DND-41 (cell line): Measurements from ENCODE around the gene RAET1E.

Experiments
- ATAC-seq: fragments of 200-7000 bp; cut with Tn5 transposase; 3 replicates; pipeline ENCODE4 v1.9.1; 2021; ENCODE audit warnings: low read depth; ENCODE audit not compliant: insufficient read depth
- DNase-seq: peaks from one replicate; pipeline ENCODE4 v3.0.0-alpha.2; 2020
- H2AFZ ChIP-seq: 2 replicates; pipeline ENCODE4 v1.6.0; 2012; ENCODE audit warnings: low read depth, low read length
- H3K27ac ChIP-seq: 2 replicates; pipeline ENCODE4 v1.5.1; 2012; ENCODE audit warnings: low read length, inconsistent platforms
- H3K27me3 ChIP-seq: fragments of 200-600 bp; sonication (generic); 2 replicates; pipeline ENCODE4 v1.6.0; 2012; ENCODE audit warnings: low read length, mild to moderate bottlenecking, inconsistent platforms; ENCODE audit not compliant: insufficient read depth, poor library complexity
- H3K36me3 ChIP-seq: 2 replicates; pipeline ENCODE4 v1.5.1; 2012; ENCODE audit warnings: low read length, inconsistent platforms; ENCODE audit not compliant: insufficient read depth
- H3K4me1 ChIP-seq: 2 replicates; pipeline ENCODE4 v1.5.1; 2012; ENCODE audit warnings: mild to moderate bottlenecking, low read length; ENCODE audit not compliant: insufficient read depth
- H3K4me2 ChIP-seq: 2 replicates; pipeline ENCODE4 v1.6.0; 2012; ENCODE audit warnings: mild to moderate bottlenecking, moderate library complexity, low read length, inconsistent platforms; ENCODE audit not compliant: insufficient read depth
- H3K4me3 ChIP-seq, 2 experiments: fragments of 200-600 bp in 1 of 2; shearing (Covaris generic) in 1 of 2; 2 replicates each; pipeline ENCODE4 v1.5.1; 2012 to 2016; ENCODE audit warnings: inconsistent platforms in 2 of 2, low read length in 2 of 2, mild to moderate bottlenecking in 2 of 2, low read depth in 1 of 2, moderate library complexity in 1 of 2
- H3K79me2 ChIP-seq: 2 replicates; pipeline ENCODE4 v1.6.0; 2012; ENCODE audit warnings: low read length, inconsistent platforms; ENCODE audit not compliant: insufficient read depth
- H3K9ac ChIP-seq: 2 replicates; pipeline ENCODE4 v1.6.0; 2012; ENCODE audit warnings: low read depth, mild to moderate bottlenecking, inconsistent platforms, low read length, moderate library complexity
- H3K9me3 ChIP-seq: 2 replicates; pipeline ENCODE4 v1.5.1; 2012; ENCODE audit warnings: low read length, moderate library complexity, mild to moderate bottlenecking, inconsistent platforms; ENCODE audit not compliant: insufficient read depth, severe bottlenecking
- H4K20me1 ChIP-seq: 2 replicates; pipeline ENCODE4 v1.6.0; 2012; ENCODE audit warnings: low read length; ENCODE audit not compliant: insufficient read depth
- EZH2 ChIP-seq: IDR thresholded peaks from 3 replicates; pipeline ENCODE4 v1.6.1; 2012; ENCODE audit warnings: borderline replicate concordance, low read depth, mild to moderate bottlenecking, moderate library complexity, low read length, inconsistent platforms; ENCODE audit not compliant: severe bottlenecking
- TF ChIP-seq, protein P1 (sequence below): IDR thresholded peaks from 2 replicates; pipeline ENCODE4 v1.5.1; 2012; ENCODE audit warnings: borderline replicate concordance, low read length, moderate library complexity, mild to moderate bottlenecking; ENCODE audit not compliant: poor library complexity, severe bottlenecking; ENCODE audit errors: extremely low read depth

Gene RAET1E

DNA sequence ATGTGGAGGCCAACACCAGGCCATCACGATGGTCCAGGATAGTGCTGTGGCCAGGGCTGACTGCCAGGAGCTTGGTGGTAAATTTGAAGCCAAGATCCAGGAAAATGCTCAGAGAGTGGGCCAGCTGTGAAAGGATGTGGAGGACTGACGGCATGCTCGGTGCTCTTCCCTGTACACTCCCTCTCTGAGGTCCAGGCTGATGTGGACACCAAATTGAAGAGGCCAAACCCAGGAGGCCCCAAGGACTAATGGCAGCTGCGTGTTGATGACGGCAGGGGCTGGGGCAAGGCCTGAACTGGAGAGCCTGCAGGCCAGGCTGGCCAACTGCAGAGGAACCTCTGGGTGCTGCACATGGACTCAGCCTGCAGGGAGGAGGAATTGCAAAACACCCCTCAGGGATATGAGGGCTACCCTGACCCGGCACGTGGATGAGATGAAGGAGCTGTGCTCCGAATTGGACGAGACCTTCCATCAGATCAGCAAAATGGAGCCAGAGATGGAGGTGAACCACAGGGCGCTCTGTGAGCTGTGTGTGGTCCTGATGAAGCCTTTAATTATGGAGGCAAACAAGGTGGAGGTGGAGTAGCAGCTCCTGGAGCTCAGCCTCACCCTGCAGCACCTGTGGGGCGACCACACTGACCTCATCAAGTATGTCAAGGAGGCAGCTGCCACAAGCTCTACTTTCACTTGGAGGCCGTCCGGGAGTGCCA, 6.9 kb upstream of the RAET1E start:
- Histone ChIP-seq H3K4me1 (no peaks in the 10 kb centered on the region), H3K36me3 (no peaks in the 10 kb centered on the region), H3K27ac (no peak overlapping the region), H3K4me3 (no peak overlapping the region), H2AFZ (no peak overlapping the region), H3K9me3 (peaks cover 14% of the 10 kb centered on the region), H3K9ac (no peak overlapping the region), H3K27me3 (peaks cover 4% of the 10 kb centered on the region), H3K4me2 (no peak overlapping the region), H4K20me1 (no peaks in the 10 kb centered on the region), H3K79me2 (no peaks in the 10 kb centered on the region)
- DNase-seq = no peak
- no peak for ATAC-seq
- TF ChIP-seq EZH2 = no peak
- TF ChIP-seq, protein P1, sequence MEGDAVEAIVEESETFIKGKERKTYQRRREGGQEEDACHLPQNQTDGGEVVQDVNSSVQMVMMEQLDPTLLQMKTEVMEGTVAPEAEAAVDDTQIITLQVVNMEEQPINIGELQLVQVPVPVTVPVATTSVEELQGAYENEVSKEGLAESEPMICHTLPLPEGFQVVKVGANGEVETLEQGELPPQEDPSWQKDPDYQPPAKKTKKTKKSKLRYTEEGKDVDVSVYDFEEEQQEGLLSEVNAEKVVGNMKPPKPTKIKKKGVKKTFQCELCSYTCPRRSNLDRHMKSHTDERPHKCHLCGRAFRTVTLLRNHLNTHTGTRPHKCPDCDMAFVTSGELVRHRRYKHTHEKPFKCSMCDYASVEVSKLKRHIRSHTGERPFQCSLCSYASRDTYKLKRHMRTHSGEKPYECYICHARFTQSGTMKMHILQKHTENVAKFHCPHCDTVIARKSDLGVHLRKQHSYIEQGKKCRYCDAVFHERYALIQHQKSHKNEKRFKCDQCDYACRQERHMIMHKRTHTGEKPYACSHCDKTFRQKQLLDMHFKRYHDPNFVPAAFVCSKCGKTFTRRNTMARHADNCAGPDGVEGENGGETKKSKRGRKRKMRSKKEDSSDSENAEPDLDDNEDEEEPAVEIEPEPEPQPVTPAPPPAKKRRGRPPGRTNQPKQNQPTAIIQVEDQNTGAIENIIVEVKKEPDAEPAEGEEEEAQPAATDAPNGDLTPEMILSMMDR = no peak

DNA sequence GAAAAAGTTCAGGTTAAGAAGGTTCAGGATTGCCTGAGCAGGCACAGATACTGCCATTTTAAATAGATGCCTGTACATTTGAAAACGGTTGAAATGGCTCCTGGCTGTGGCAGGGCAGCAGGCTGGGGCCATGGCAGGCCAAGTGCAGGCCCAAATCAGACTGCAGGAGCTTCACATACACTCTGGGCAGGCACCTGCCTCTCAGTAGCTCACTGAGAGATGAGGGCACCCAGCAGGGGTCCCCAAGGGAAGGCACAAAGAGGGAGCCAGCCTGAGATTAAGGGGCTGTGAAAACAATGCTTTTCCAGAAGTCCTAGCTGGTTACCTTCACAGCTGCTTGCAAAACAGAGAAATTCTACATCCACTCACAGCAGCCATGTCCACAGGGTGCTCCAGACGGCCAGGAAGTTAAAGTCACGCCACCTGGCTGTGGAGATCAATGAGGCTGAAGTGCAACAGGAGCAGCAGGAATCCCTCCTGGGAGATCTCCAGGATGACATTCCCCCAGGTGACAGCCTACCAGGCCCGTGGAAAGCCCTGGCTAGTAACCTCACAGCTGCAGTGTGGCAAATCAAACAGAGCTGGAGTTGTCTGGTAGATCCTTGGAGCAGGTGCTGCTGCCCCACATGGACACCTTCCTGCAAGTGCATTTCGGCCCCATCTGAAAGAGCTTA, 6.2 kb upstream of the RAET1E start:
- no peaks in the 10 kb centered on the region for H3K36me3 ChIP-seq
- TF ChIP-seq, protein P1 = no peak
- no peak for TF ChIP-seq EZH2
- H3K4me3 ChIP-seq = no peak overlapping the region
- no peaks in the 10 kb centered on the region for H3K4me1 ChIP-seq
- no peak for ATAC-seq
- no peak for DNase-seq
- H3K9me3 ChIP-seq = peaks cover 11% of the 10 kb centered on the region
- H3K9ac ChIP-seq = no peak overlapping the region
- no peaks in the 10 kb centered on the region for H4K20me1 ChIP-seq
- H3K27ac ChIP-seq = no peak overlapping the region
- no peak overlapping the region for H2AFZ ChIP-seq
- H3K79me2 ChIP-seq = no peaks in the 10 kb centered on the region
- H3K4me2 ChIP-seq = no peak overlapping the region
- peaks cover 4% of the 10 kb centered on the region for H3K27me3 ChIP-seq

DNA sequence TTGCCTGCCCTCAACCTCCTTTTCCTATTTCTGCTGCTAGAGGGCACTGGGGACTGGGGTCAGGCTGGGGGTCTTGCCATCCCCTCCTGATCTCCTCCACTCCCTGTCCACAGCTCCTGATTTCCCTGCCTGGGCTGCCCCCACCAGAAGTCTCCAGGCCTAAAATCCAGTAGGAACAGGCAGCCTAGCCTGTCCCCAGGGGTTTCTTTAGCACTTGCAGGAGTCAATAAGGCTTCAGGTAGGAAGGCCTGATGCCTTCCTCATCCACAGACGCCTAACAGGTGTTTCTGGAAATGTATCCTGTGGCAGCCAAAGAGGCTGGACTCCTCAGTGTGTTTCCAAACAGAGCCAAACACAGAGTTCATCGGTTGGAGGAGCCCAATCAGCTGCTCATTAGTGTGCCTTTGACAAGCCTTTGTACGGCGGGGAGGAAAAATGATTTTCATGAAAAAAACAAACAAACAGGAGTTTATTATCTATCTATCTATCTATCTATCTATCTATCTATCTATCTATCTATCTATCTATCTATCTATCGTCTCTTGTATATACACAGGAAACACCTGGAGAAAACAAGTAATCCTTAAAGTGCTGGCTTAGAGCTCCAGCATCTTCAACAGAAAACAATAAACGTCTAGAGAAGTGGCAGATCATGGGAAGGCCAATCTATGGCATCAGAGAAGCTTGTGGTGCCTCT, 3.7 kb upstream of the RAET1E start:
- H3K27ac ChIP-seq = no peak overlapping the region
- no peak for DNase-seq
- TF ChIP-seq, protein P1 = no peak
- no peak for TF ChIP-seq EZH2
- H3K9me3 ChIP-seq = no peaks in the 10 kb centered on the region
- H3K4me2 ChIP-seq = no peak overlapping the region
- no peaks in the 10 kb centered on the region for H3K4me1 ChIP-seq
- H3K27me3 ChIP-seq = peaks cover 4% of the 10 kb centered on the region
- no peak overlapping the region for H3K4me3 ChIP-seq
- no peak for ATAC-seq
- H4K20me1 ChIP-seq = no peaks in the 10 kb centered on the region
- H3K79me2 ChIP-seq = no peaks in the 10 kb centered on the region
- no peaks in the 10 kb centered on the region for H3K36me3 ChIP-seq
- H3K9ac ChIP-seq = no peak overlapping the region
- no peak overlapping the region for H2AFZ ChIP-seq
